T-helper 2 cell (primary cell): ENCODE results near the gene AIRE.

Experiments
- DNase-seq, 5 experiments: peaks; one replicate each; pipeline versions ENCODE4 v3.0.0 to v3.0.0-alpha.2; 2012 to 2022

The AIRE gene

DNA sequence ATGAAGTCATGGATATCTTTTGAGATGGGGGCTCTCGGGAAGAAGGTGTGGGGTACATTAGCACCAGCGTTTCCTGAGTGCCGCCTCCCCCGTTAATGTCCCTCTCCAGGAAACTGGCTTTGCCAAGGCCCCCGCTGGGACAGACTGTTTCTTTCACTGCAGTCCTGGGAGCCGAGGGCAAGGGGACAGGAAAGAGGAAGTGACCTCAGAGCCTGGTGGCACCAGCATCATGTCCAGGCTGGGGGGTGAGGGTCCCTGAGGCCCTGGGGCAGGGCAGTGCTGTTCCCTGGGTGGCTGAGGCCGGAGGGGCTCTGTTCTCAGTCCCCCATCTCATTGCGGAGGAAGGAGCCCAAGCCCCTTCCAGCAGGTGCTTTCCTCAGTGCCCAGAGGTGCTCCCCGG, 20.0 kb downstream of the AIRE start:
- no peak for DNase-seq

DNA sequence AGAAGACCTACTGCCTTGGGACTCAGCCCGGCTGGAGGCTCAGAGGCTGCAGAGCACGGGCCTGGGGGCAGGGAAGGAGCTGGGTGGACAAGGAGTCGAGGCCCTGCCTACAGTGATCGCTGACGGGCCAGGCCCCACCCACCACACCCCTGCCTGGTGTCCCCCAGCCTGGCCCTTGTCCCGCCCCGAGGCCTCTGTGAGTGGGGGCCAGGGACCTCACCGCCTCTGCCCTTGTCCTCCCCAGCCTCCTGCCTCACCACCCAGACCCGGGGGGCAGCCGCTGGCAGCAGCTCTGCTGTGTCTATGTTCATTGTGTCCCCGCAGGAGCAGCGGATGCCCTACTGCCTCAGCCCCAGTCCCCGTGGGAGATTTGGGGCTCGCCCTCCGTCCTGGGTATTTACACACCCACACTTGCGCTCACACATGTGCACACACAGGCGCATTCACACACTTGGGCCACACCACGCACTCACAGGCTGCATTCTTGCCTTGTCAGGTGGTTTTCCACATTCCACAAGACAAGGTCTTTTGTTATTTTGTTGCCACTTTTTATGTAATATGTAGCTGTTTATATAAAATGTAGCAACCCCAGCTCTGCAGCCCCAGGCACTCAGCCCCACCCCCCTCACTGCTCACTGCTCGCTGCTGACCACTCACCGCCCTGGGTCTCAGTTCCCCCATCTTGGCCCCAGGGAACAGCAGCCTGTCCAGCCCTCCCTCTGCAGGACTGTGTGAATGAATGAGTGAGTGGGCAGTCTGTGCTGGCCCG, 21.4 kb downstream of the AIRE start:
- no peak for DNase-seq

DNA sequence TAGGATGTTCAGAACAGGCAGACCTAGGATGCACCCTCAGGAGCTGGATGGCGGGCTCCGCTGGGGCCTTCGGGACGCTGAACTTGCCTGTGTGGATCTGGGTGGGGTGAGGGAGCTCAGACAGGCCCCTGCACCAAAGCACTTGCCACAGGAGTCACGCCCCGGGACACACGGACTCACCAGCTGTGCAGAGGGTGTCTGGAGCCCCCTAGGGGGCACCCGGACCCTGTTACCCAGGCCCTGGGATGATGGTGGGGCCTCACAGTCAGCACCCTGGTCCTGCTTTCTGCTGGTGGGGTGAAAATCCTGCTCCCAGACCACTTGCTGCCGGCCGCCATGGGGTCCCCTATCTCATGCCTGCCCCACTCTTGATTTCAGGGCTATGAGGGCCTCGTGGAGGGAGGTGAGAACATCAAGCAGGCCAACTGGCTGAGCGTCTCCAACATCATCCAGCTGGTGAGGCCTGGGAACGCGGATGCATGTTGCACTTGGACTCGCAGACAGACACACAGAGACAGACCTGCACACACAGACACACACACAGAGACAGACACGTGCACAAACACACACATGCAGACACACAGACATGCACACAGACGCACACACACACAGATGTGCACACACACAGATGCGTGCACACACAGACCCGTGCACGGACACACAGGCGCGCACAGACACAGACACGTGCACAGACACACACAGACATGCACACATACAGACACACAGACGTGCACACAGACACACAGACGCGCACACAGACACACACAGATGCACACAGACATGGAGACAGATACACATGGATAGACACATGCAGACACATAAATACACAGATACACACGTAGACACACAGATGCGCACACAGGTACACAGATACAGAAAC, 25.2 kb downstream of the AIRE start:
- no peak for DNase-seq

DNA sequence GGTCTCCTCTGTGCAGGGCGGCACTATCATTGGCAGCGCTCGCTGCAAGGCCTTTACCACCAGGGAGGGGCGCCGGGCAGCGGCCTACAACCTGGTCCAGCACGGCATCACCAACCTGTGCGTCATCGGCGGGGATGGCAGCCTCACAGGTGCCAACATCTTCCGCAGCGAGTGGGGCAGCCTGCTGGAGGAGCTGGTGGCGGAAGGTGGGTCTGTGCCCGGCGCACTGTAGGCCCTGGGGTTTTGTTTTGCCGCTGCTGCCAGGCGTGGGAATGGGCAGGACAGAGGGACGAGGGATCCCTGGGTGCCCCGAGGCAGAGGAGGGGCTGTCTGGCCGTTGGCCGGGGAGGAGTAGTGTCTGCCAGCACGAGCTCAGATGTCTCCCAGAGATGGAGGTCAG, 26.4 kb downstream of the AIRE start:
- no peak for DNase-seq

DNA sequence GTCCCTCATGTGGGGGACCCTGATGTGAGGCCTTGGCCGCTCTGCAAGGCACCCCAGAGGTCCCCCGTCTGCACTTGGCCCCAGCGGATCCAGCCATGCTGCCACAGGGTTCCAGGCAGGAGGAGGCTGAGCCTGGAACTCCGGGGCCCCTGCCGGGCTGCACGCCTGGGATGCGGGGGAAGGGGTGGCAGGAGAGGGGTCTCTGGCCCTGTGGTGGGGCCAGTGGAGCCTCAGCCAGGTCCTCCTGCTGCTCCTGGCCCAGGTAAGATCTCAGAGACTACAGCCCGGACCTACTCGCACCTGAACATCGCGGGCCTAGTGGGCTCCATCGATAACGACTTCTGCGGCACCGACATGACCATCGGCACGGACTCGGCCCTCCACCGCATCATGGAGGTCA, 27.0 kb downstream of the AIRE start:
- DNase-seq, result no peak

DNA sequence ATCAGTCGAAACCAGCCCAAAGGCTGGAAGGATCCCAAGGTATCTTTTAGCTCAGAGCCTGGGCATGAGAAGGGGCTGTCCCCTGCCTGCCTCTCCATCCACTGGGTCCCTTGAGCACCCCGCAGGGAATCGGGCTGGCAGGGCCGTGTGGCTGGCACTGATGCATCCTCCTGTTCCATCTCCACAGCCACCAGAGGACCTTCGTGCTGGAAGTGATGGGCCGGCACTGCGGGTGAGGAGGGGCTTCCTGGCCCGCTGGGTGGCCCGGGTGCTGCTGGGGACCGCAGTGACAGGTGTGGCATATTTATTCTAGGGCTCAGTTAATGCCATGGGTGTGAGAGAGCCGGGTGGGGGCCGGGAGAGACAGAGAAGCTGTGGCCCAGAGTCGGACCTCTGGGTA, 27.8 kb downstream of the AIRE start:
- DNase-seq, result no peak

DNA sequence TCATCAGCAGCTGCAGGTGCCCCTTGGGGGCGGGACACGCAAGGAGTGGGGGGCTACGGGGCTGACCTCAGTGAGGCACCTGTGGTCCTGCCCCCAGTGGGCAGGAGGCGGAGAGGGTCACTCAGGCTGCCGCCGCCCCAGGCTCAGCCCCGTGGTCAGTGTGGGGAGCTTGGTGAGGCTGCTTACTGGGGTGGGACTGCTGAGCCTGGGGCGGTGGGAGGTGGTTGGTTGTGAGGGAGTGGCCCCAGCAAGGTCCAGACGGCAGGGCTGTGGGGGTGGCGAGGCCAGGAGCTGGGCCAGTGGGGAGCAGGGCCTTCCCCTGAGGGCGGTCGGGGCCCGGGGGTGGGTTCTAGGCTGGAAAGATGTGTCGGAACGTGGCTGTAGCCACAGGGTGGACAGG, 28.5 kb downstream of the AIRE start:
- DNase-seq, result no peak

DNA sequence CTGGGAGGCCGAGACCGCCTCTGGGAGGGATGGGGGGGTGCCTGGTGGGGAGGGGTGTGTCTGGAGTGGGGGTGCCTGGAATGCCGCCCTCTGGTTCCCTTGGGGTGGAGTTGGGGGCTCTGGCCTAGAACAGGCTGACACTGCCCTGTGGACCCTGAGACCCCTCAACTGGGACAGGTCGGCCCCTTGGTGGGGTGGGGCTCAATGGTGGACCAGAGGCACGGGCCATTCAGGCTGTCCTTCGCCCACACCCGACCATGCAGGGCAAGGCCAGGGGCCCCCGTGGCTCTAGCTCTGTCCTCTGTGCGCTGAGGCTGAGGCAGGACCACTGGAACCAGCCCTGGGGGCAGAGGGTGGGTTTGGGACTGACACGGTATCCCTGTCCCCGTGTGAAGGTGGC, 28.9 kb downstream of the AIRE start:
- no peak for DNase-seq

DNA sequence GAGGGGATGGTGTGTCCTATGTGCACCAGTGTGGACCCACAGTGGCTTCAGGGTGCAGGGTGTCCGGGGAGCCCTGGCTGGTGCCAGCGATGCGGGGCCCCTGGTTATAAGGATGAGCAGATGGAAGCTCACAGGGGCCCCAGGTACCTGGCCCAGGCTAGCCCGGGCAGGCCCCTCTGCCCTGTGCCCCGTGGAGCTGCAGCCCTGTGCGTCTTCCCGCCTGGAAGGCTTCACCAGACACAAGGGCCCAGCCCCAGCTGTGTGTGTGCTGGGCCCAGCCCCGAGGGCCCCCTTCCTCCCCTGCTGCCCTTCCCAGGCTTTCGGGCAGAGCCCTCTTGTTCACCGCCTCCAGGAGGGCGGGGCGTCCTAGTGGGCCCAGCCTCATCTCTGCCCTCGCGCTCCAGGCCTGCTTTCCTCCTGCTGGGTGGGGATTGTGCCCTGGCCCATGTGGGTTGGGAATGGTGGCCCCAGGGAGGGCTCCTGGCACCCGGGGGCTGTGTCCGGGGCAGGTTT, 30.1 kb downstream of the AIRE start:
- no peak for DNase-seq

DNA sequence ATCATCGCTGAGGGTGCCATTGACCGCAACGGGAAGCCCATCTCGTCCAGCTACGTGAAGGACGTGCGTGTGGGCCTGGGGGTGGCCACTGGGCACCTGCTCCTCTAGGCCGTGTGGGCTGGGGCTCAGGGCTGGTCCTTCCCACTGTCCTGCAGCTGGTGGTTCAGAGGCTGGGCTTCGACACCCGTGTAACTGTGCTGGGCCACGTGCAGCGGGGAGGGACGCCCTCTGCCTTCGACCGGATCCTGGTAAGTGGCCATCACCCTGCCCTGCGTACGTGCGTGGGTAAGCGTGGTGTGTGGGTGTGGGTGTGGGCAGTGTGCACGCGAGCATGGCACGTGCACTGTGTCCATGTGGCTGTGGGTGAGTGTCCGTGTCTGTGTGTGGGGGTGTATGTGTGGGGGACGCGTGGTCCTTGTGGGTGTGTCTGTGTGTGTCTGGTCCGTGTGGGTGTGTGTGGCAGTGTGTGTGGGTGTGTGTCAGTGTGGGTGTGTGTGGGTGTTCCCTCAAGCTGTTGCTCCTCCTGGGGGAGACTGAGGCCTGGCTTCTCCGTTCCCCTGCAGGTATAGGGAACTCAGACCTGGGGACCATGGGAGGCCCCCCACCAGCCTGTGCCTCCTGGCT, 30.7 kb downstream of the AIRE start:
- no peak for DNase-seq

DNA sequence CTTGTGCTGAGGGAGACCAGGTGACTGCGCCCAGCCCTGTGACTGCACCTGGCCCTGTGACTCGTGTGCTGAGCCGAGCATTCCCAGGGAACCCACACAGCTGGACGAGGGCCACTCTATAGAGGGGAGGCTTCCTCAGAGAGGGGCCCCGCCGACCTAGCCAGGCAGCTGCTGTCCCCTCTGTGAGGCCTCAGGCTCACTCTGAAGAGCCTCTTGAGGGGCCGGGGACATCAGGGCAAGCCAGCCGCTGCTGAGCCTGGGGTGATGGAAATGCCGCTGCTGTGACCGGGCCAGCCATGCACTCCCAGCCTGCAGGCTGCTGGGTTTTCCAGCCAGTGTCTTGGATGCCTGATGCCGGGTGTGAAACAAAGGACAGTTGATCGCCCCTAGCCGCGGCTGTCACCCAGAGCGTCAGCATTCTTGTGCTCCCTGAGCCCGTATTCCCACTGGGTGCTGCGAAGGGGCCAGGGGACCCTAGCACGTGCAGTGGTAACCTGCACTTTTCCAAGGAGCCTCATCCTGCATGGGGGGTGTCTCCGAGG, 31.6 kb downstream of the AIRE start:
- no peak for DNase-seq

DNA sequence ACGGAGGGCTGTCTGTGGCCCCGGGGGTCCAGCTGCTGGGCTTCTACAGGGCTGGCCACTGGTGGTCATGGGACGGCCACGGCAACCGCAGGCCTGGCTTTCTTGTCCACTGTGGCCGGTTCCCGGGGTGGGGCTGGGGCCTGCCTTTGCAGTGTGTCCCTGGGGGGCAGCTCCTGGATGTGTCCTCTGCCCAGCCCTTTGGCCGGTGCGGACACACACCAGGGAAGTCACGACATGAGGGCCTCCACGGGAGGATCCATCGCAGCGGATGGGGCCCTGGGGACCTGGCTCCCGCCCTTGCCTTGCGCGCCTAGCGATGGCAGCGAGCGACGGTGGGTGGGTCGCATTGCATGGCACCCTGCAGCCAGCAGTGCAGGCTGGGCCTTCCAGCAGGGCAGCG, 32.2 kb downstream of the AIRE start:
- DNase-seq, result no peak

DNA sequence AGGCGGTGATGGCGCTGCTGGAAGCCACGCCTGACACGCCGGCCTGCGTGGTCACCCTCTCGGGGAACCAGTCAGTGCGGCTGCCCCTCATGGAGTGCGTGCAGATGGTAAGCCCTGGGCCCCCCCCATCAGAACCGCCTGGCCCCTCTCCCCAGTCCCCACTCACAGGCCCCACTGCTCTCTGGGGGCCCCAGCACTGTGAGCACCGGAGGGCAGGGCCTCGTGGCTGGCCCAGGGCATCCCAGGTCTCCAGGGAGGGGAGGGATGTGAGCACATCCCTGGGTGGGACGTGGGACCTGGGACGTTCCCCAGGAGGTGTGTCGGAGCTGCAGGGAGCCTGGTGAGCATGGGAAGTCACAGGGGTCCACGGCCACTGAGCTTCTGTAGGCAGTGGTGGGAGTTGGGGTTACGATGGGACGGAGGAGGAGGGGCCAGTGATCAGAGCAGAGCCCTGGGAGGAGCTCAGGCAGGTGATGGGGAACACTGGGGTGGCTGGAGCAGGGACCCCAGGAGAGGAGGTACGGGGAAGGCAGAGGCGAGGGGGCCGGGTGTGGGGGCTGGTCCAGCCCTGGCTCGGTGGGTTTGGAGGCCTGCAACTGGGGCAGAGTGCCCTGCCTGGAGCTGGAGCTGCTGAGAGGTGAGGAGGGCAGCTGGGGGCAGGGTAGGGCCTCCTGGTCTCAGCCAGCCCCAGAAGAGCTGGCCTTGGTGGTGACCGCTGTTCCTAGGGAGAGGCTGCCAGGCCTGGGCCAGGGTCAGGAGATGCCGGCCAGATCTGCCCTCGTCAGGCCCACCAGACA, 33.0 kb downstream of the AIRE start:
- no peak for DNase-seq

DNA sequence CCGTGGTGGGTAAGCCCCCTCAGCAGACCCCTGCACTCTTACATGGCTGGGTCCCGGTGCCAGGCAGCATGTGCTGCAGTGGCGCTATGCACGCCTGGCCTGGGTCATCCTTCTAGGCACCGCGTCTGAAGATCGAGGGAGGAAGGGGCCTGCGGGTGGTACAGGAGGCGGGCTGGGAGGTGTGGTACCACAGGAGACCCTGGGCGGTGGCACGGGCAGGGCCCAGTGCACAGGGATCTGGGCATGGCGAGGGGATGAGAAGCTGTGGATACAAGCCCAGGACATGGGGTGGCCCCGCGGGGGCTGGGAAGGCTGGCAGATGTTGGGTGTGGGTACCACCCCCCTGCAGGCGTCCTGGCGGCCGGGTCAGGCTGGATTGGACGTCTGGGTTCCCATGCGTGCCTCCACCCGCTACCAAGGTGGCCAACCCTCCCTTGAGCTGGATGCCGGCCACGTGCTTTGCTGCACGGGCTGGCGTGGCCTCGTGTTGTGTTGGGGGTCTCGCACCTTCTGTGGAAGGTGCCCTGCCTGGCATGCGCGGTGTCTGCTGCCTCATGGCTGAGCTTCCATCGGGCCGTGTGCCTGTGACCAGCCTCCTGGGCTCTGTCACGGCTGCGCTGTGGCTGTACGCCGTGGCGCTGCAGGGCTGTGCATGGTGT, 33.9 kb downstream of the AIRE start:
- no peak for DNase-seq

DNA sequence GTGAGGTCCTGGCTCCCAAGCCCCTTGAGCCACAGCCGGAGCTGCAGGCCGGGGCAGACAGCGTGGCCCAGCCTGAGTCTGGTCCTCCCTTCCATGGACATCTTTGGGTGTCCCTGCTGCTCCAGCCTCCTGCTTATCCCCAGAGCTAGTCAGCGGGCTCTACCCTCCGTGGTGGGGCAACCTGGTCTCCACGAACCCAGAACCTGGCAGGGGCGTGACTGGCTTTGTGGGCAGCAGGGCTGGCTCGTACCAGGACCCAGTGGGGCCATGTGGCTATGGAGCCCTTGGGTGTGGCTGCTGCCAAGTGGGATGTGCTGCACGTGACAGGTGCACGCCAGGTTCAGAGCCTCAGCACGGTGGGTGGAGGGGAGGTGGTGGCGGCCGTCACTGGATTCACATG, 35.2 kb downstream of the AIRE start:
- no peak for DNase-seq

DNA sequence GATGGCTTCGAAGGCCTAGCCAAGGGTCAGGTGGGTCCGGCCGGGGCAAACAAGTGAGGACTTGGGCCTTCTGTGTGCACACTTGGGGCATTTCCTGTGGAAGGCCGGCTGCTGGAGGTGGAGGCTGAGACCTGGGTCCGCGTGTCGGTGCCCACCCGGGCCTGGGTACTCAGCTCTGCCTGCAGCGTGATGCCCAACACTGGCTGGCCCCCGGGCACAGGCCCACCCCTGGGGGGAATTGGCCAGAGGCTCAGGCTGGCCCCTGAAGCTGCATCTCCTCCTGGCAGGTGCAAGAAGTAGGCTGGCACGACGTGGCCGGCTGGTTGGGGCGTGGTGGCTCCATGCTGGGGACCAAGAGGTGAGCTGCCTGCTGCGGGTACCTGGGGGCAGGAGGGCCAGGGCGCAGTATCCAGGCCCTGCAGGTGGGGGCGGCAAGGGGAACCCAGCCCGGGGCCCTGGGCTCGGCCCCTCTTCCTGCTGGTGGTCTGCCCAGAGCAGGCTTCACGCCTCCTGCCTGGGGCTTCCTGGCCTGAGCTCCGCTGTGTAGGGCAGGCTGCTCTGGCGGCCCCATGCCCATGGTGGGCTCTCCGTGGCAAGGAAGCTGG, 36.3 kb downstream of the AIRE start:
- DNase-seq, result no peak

DNA sequence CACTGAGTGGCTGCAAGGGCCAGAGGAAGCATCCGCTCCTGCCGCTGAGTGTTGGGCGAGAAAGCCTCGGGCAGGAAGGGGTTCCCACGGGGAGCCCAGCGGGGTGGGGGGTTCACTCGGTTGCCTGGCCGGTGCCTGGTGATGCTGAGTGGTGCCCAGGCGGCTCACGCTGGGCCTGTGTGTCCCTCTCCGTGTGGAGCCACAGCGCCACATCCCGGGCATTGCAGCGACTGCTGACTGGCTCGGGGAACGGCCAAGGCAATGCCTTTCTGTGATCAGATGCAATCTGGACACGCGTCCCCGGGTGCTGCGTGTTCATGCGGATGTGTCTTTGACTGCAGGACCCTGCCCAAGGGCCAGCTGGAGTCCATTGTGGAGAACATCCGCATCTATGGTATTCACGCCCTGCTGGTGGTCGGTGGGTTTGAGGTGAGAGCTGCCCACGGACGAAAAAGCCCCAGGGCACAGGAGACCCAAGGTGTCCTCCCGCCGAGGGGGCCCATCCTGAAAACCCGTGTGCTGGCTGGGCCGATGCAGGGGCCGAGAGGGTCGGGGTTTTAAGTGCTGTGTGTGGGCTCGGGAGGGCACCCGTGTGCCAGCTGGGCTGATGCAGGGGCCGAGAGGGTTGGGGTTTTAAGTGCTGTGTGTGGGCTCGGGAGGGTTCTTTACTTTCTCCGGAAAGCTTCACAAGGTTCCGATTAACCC, 37.1 kb downstream of the AIRE start:
- DNase-seq, result no peak

DNA sequence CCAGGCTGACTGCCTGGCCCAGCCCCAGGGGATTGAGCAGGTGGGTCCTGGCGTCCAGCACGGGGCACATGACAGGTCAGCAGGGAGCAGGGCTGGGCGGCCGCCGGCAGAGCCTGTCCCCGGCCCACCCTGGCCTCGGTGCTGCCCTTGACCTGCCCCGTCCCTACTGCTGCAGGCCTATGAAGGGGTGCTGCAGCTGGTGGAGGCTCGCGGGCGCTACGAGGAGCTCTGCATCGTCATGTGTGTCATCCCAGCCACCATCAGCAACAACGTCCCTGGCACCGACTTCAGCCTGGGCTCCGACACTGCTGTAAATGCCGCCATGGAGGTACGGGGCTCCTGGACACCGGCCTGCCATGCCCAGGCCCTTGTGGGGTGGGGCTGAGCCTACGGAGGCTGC, 37.9 kb downstream of the AIRE start:
- DNase-seq, result no peak

DNA sequence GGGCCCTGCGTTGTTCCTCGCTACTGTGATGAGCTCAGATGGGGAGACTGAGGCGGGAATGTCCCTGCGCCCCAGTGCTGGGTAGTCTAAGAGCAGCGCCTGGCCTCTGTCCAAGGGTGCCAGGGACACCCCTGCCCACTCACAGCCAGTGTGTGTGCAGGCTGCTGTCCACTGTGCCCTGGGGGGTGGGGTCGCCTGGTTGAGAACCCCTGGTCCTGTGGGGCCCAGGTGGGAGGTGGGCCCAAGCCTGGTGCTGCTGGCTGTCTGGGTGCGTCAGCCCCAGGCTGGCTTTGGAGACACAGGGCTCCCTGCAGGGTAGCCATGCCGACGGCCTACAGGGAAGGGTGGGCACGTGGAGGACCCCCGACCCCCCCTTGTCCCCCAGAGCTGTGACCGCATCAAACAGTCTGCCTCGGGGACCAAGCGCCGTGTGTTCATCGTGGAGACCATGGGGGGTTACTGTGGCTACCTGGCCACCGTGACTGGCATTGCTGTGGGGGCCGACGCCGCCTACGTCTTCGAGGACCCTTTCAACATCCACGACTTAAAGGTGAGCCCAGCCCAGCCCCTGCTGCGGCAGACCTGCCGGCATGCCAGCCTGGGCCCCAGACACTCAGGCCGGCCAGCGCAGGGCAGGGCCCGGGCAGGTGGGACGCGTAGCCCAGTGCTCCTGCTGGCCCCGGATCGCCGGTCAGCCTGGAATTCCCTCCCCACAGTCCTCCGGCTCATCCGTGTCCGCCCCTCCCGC, 38.6 kb downstream of the AIRE start:
- DNase-seq, result no peak

DNA sequence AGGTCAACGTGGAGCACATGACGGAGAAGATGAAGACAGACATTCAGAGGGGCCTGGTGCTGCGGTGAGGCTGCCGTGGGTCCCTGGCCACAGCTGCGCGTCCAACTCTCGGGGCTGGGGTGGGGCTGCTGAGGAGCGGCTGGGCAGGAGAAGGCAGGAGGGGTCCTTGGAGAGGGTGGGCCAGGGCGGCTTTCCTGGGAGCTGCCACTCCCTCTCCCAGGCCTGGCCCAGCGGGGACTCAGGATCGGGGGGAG, 39.1 kb downstream of the AIRE start:
- DNase-seq, result no peak
